H1 (cell line): Measurements from ENCODE around the gene MAGI1. TPM values are rescaled to one million over a fixed set of nuclear protein-coding genes. Genes with fewer than 3 reads are reported as not detected.

Experiments
- CTCF ChIA-PET: fragments of 300-600 bp; sonication (Branson Sonifier 250); formaldehyde crosslinking; loops from one replicate; lab custom pipeline; 2021; ENCODE audit not compliant: partially characterized antibody; lab: Charles Lee
- POLR2A ChIA-PET: fragments of 300-600 bp; sonication (Branson Sonifier 250); formaldehyde crosslinking; loops from one replicate; lab custom pipeline; 2021; ENCODE audit warnings: inconsistent platforms; ENCODE audit not compliant: partially characterized antibody; lab: Charles Lee
- DNase-seq, 2 experiments: peaks; one replicate each; pipeline versions ENCODE4 v3.0.0 to v3.0.0-alpha.2; 2010 to 2022; ENCODE audit warnings: low spot score in 2 of 2, low read depth in 1 of 2, mixed read lengths in 1 of 2
- FAIRE-seq: peaks from 2 replicates; lab custom pipeline; 2011; peaks lifted over from hg19 to GRCh38; lab: Jason Lieb, UNC
- H2AFZ ChIP-seq: 2 replicates; pipeline ENCODE4 v1.8.1; 2012; ENCODE audit warnings: low read length, inconsistent platforms
- H2AK5ac ChIP-seq: 2 replicates; pipeline ENCODE4 v1.6.1; 2013; ENCODE audit warnings: low read depth, low read length
- H2BK120ac ChIP-seq: replicated peaks from 2 replicates; pipeline ENCODE3; 2013; ENCODE audit warnings: low read depth, low read length, inconsistent platforms
- H2BK12ac ChIP-seq: 2 replicates; pipeline ENCODE4 v1.6.1; 2013; ENCODE audit warnings: low read depth, low read length
- H2BK15ac ChIP-seq: 2 replicates; pipeline ENCODE4 v1.6.1; 2013; ENCODE audit warnings: low read length
- H2BK20ac ChIP-seq: 2 replicates; pipeline ENCODE4 v1.6.1; 2013; ENCODE audit warnings: low read length
- H2BK5ac ChIP-seq: 2 replicates; pipeline ENCODE4 v1.6.1; 2013; ENCODE audit warnings: low read depth, low read length
- H3K14ac ChIP-seq: 2 replicates; pipeline ENCODE4 v1.6.1; 2013; ENCODE audit warnings: inconsistent platforms; ENCODE audit not compliant: insufficient read length
- H3K18ac ChIP-seq: 2 replicates; pipeline ENCODE4 v1.6.1; 2013; ENCODE audit warnings: low read length; ENCODE audit errors: extremely low read depth
- H3K23ac ChIP-seq: 2 replicates; pipeline ENCODE4 v1.6.1; 2013; ENCODE audit warnings: inconsistent platforms; ENCODE audit not compliant: insufficient read length
- H3K23me2 ChIP-seq: 2 replicates; pipeline ENCODE4 v1.6.1; 2013; ENCODE audit warnings: low read depth, low read length
- H3K27ac ChIP-seq: 2 replicates; pipeline ENCODE4 v1.6.1; 2011; ENCODE audit warnings: low read depth, low read length, inconsistent platforms
- H3K27me3 ChIP-seq, 4 experiments: replicated peaks in 1 of 4; 1 replicate in 1 of 4; 2 replicates in 3 of 4; pipeline versions ENCODE4 v1.6.1 to v1.8.1; 2011 to 2013; ENCODE audit warnings: low read length in 3 of 4, mild to moderate bottlenecking in 3 of 4, inconsistent platforms in 2 of 4, mixed read lengths in 2 of 4, moderate library complexity in 1 of 4; ENCODE audit not compliant: control insufficient read depth in 3 of 4, insufficient read depth in 3 of 4; ENCODE audit errors: extremely low read depth in 1 of 4
- H3K36me3 ChIP-seq, 4 experiments: 2 replicates each; pipeline versions ENCODE4 v1.6.1 to v1.8.1; 2011 to 2013; ENCODE audit warnings: mild to moderate bottlenecking in 4 of 4, low read length in 3 of 4, moderate library complexity in 2 of 4, control low read depth in 1 of 4, inconsistent platforms in 1 of 4; ENCODE audit not compliant: insufficient read depth in 4 of 4, control insufficient read depth in 2 of 4
- H3K4ac ChIP-seq: replicated peaks from 2 replicates; pipeline ENCODE3; 2013; ENCODE audit warnings: low read length, low read depth, mixed read lengths, inconsistent platforms; ENCODE audit not compliant: insufficient read length
- H3K4me1 ChIP-seq, 4 experiments: replicated peaks in 1 of 4; 1 replicate in 1 of 4; 2 replicates in 3 of 4; pipeline versions ENCODE4 v1.6.1 to v1.8.1; 2011 to 2013; ENCODE audit warnings: low read length in 3 of 4, inconsistent platforms in 2 of 4, mixed read lengths in 1 of 4; ENCODE audit not compliant: insufficient read depth in 4 of 4, control insufficient read depth in 3 of 4
- H3K4me2 ChIP-seq, 2 experiments: 2 replicates each; pipeline versions ENCODE4 v1.6.1 to v1.8.1; 2011 to 2013; ENCODE audit warnings: low read depth in 2 of 2, low read length in 2 of 2, control low read depth in 1 of 2, inconsistent platforms in 1 of 2, mild to moderate bottlenecking in 1 of 2; ENCODE audit not compliant: insufficient read depth in 1 of 2
- H3K4me3 ChIP-seq, 4 experiments: fragments of 200-600, 300-600 bp in 1 of 4; sonication (generic), shearing (Covaris generic), sonication (Bioruptor Twin) in 1 of 4; 2 replicates each; pipeline versions ENCODE4 v1.5.1 to v1.8.1; 2011 to 2016; ENCODE audit warnings: low read length in 4 of 4, low read depth in 3 of 4, control low read depth in 2 of 4, inconsistent platforms in 2 of 4, mild to moderate bottlenecking in 2 of 4, mixed read lengths in 1 of 4, moderate library complexity in 1 of 4; ENCODE audit not compliant: insufficient read depth in 2 of 4; ENCODE audit errors: extremely low read depth in 1 of 4
- H3K56ac ChIP-seq: replicated peaks from 2 replicates; pipeline ENCODE3; 2013; ENCODE audit warnings: low read depth, mild to moderate bottlenecking, mixed read lengths, low read length, inconsistent platforms; ENCODE audit not compliant: insufficient read length
- H3K79me1 ChIP-seq: 2 replicates; pipeline ENCODE4 v1.6.1; 2013; ENCODE audit warnings: low read depth, low read length, control low read depth
- H3K79me2 ChIP-seq, 2 experiments: 2 replicates each; pipeline versions ENCODE4 v1.6.1 to v1.8.1; 2012 to 2013; ENCODE audit warnings: low read length in 2 of 2, mild to moderate bottlenecking in 2 of 2, inconsistent platforms in 1 of 2; ENCODE audit not compliant: insufficient read depth in 2 of 2, control insufficient read depth in 1 of 2
- H3K9ac ChIP-seq, 4 experiments: replicated peaks in 1 of 4; 1 replicate in 1 of 4; 2 replicates in 3 of 4; pipeline versions ENCODE4 v1.6.1 to v1.8.1; 2011 to 2013; ENCODE audit warnings: low read depth in 3 of 4, low read length in 3 of 4, control low read depth in 2 of 4, mild to moderate bottlenecking in 2 of 4, moderate library complexity in 2 of 4, inconsistent platforms in 1 of 4; ENCODE audit errors: extremely low read depth in 1 of 4
- H3K9me3 ChIP-seq, 2 experiments: 2 replicates each; pipeline versions ENCODE4 v1.6.1 to v1.8.1; 2012 to 2013; ENCODE audit warnings: mild to moderate bottlenecking in 2 of 2, moderate library complexity in 2 of 2, control low read depth in 1 of 2, inconsistent platforms in 1 of 2, low read depth in 1 of 2, low read length in 1 of 2, mixed read lengths in 1 of 2; ENCODE audit not compliant: insufficient read depth in 2 of 2
- H4K20me1 ChIP-seq, 2 experiments: replicated peaks in 1 of 2; 2 replicates each; pipeline versions ENCODE3 to v1.8.1; 2011 to 2013; ENCODE audit warnings: inconsistent platforms in 2 of 2, low read length in 2 of 2, mild to moderate bottlenecking in 1 of 2; ENCODE audit not compliant: insufficient read depth in 2 of 2, control insufficient read depth in 1 of 2
- H4K5ac ChIP-seq: 2 replicates; pipeline ENCODE4 v1.6.1; 2013; ENCODE audit warnings: low read length, low read depth, mixed read lengths, inconsistent platforms; ENCODE audit not compliant: insufficient read length
- H4K8ac ChIP-seq: 2 replicates; pipeline ENCODE4 v1.8.0; 2013; ENCODE audit warnings: mild to moderate bottlenecking, moderate library complexity, low read length, inconsistent platforms; ENCODE audit not compliant: insufficient read depth; ENCODE audit errors: extremely low read depth
- H4K91ac ChIP-seq: replicated peaks from 2 replicates; pipeline ENCODE3; 2013; ENCODE audit warnings: low read length, mixed read lengths, inconsistent platforms; ENCODE audit not compliant: insufficient read length
- SP2 ChIP-seq: IDR thresholded peaks from 2 replicates; pipeline ENCODE4 v1.6.1; 2012; ENCODE audit warnings: mild to moderate bottlenecking, low read length, inconsistent platforms
- WGBS, 2 experiments: shearing (Covaris generic) in 1 of 2; methylation state at CpG; one replicate each; pipeline versions ENCODE4 v1.1.6 to v1.1.7; 2013 to 2015; ENCODE audit warnings: low lambda C conversion rate in 2 of 2, mixed read lengths in 2 of 2, inconsistent platforms in 1 of 2, low coverage in 1 of 2, missing lambda C conversion rate in 1 of 2; ENCODE audit not compliant: insufficient replicate concordance in 2 of 2, insufficient coverage in 1 of 2, insufficient read length in 1 of 2; ENCODE audit errors: extremely low coverage in 1 of 2, missing lambda C conversion rate in 1 of 2; 5-methylcytosine and 5-hydroxymethylcytosine counted together
- polyA plus RNA-seq, 7 experiments: library from polyadenylated mRNA; depleted of rRNA in 3 of 7; stranded (reverse) in 5 of 7; unstranded in 2 of 7; fragments of >200 nt in 5 of 7; fragments of 200-250 nt in 2 of 7; gene quantifications; 1 replicate in 5 of 7; 2 replicates in 1 of 7; 4 replicates in 1 of 7; pipeline versions ENCODE4 v1.2.1 to v1.2.3, GENCODE V29; 2011 to 2013; ENCODE audit warnings: missing spikeins in 2 of 7, mixed read lengths in 2 of 7
- total RNA-seq: library from RNA; stranded (reverse); fragmentation: NEBNext Ultra II Directional; extraction: Animal tissue kit (Norgen Biotek cat#: 25700); gene quantifications from 2 replicates; pipeline ENCODE4 v1.2.1, GENCODE V29; 2021

The MAGI1 gene
- total and polyA plus RNA-seq, 2 of the 8 experiments (the other 6 are each of a cell fraction or from before 2014, with no cell fraction given), result 19.8 to 78.0 TPM

- H3K36me3 ChIP-seq, result no peaks in the 10 kb centered on the region
- no peak overlapping the region for H3K23ac ChIP-seq
- H3K9ac ChIP-seq, result no peak overlapping the region
- H2BK120ac ChIP-seq, result no peak overlapping the region
- no peak overlapping the region for H2AFZ ChIP-seq
- H3K56ac ChIP-seq, result no peak overlapping the region
- H2AK5ac ChIP-seq, result no peak overlapping the region
- no peaks in the 10 kb centered on the region for H3K27me3 ChIP-seq
- H4K5ac ChIP-seq, result no peak overlapping the region
- H3K4ac ChIP-seq, result no peak overlapping the region
- H3K23me2 ChIP-seq, result no peaks in the 10 kb centered on the region
- peaks cover 2 to 8% (median 4%) of the 10 kb centered on the region in 4 experiments; a peak in 5 of 7 replicates for H3K4me1 ChIP-seq
- WGBS, 2 experiments, result 82% methylated on average over 2 of the region's 2 CpGs; no CpG with 5 or more reads in 1 of the 2 experiments
- H4K91ac ChIP-seq, result no peak overlapping the region
- H3K4me3 ChIP-seq, result no peak overlapping the region
- no peak overlapping the region for H2BK12ac ChIP-seq
- H2BK5ac ChIP-seq, result no peak overlapping the region
- no peaks in the 10 kb centered on the region for H3K79me1 ChIP-seq
- no peak for TF ChIP-seq SP2
- H2BK20ac ChIP-seq, result no peak overlapping the region
- H3K14ac ChIP-seq, result no peak overlapping the region
- no peak for FAIRE-seq
- ChIA-PET CTCF (no interaction called here), POLR2A (no interaction called here)
- H3K18ac ChIP-seq, result no peak overlapping the region
- no peak overlapping the region for H3K4me2 ChIP-seq
- no peak overlapping the region for H3K27ac ChIP-seq
- no peaks in the 10 kb centered on the region for H3K79me2 ChIP-seq
- H3K9me3 ChIP-seq, result no peaks in the 10 kb centered on the region
- no peak overlapping the region for H4K8ac ChIP-seq
- no peaks in the 10 kb centered on the region for H4K20me1 ChIP-seq
- DNase-seq, result no peak
- H2BK15ac ChIP-seq, result no peak overlapping the region
Measured at GRCh38 chr3:66050821-66051220, 12.1 kb upstream of the MAGI1 start.
